HEK293 (cell line): ENCODE data around the gene C1QL4.

Experiments
- GLIS1 ChIP-seq: fragments of 450-650 bp; formaldehyde crosslinking; IDR thresholded peaks from 2 replicates; pipeline ENCODE4 v1.5.1; 2016; ENCODE audit warnings: missing biosample characterization, missing genetic modification characterization
- HIC1 ChIP-seq: fragments of 450-650 bp; formaldehyde crosslinking; IDR thresholded peaks from 2 replicates; pipeline ENCODE4 v1.5.1; 2016; ENCODE audit warnings: missing biosample characterization, missing genetic modification characterization
- KLF10 ChIP-seq: fragments of 450-650 bp; IDR thresholded peaks from 2 replicates; pipeline ENCODE4 v1.5.1; 2018; ENCODE audit warnings: missing biosample characterization, mild to moderate bottlenecking, missing genetic modification characterization
- KLF16 ChIP-seq: fragments of 450-650 bp; formaldehyde crosslinking; IDR thresholded peaks from 2 replicates; pipeline ENCODE4 v1.5.1; 2017; ENCODE audit warnings: missing biosample characterization, missing genetic modification characterization
- KLF7 ChIP-seq: fragments of 450-650 bp; formaldehyde crosslinking; IDR thresholded peaks from 2 replicates; pipeline ENCODE4 v1.5.1; 2016; ENCODE audit warnings: missing biosample characterization, missing genetic modification characterization, borderline replicate concordance
- MZF1 ChIP-seq: fragments of 450-650 bp; formaldehyde crosslinking; IDR thresholded peaks from 2 replicates; pipeline ENCODE4 v1.5.1; 2017; ENCODE audit warnings: missing biosample characterization, missing genetic modification characterization, borderline replicate concordance
- PBX3 ChIP-seq: sonication (generic); formaldehyde crosslinking; IDR thresholded peaks from 2 replicates; pipeline ENCODE4 v1.8.1; 2022; ENCODE audit warnings: mild to moderate bottlenecking, moderate library complexity, missing genetic modification reagents
- RBAK ChIP-seq: fragments of 450-650 bp; formaldehyde crosslinking; IDR thresholded peaks from 2 replicates; pipeline ENCODE4 v1.5.1; 2016; ENCODE audit warnings: missing biosample characterization, missing genetic modification characterization
- TRIM28 ChIP-seq: IDR thresholded peaks from 2 replicates; pipeline ENCODE4 v1.6.1; 2011; ENCODE audit warnings: low read length, control low read depth, borderline replicate concordance
- ZBTB11 ChIP-seq: fragments of 450-650 bp; formaldehyde crosslinking; conservative IDR thresholded peaks from 2 replicates; pipeline ENCODE4 v1.5.1; 2016; ENCODE audit warnings: low read depth, missing biosample characterization, missing genetic modification characterization
- ZBTB20 ChIP-seq: fragments of 450-650 bp; formaldehyde crosslinking; IDR thresholded peaks from 2 replicates; pipeline ENCODE4 v1.5.1; 2016; ENCODE audit warnings: missing biosample characterization, missing genetic modification characterization
- ZBTB21 ChIP-seq: fragments of 450-650 bp; formaldehyde crosslinking; IDR thresholded peaks from 2 replicates; pipeline ENCODE4 v1.5.1; 2017; ENCODE audit warnings: missing biosample characterization, missing genetic modification characterization
- ZBTB6 ChIP-seq: fragments of 450-650 bp; formaldehyde crosslinking; IDR thresholded peaks from 2 replicates; pipeline ENCODE4 v1.5.1; 2017; ENCODE audit warnings: missing biosample characterization, missing genetic modification characterization
- ZNF121 ChIP-seq: fragments of 450-650 bp; formaldehyde crosslinking; IDR thresholded peaks from 2 replicates; pipeline ENCODE4 v1.5.1; 2016; ENCODE audit warnings: missing biosample characterization, missing genetic modification characterization
- ZNF138 ChIP-seq: fragments of 450-650 bp; formaldehyde crosslinking; IDR thresholded peaks from 2 replicates; pipeline ENCODE4 v1.5.1; 2016; ENCODE audit warnings: missing biosample characterization, missing genetic modification characterization, borderline replicate concordance
- ZNF155 ChIP-seq: fragments of 450-650 bp; formaldehyde crosslinking; IDR thresholded peaks from 2 replicates; pipeline ENCODE4 v1.5.1; 2016; ENCODE audit warnings: missing biosample characterization, missing genetic modification characterization
- ZNF211 ChIP-seq: fragments of 450-650 bp; formaldehyde crosslinking; IDR thresholded peaks from 2 replicates; pipeline ENCODE4 v1.5.1; 2016; ENCODE audit warnings: low read depth, missing biosample characterization, missing genetic modification characterization
- ZNF26 ChIP-seq: fragments of 450-650 bp; formaldehyde crosslinking; IDR thresholded peaks from 2 replicates; pipeline ENCODE4 v1.5.1; 2016; ENCODE audit warnings: missing biosample characterization, missing genetic modification characterization
- ZNF266 ChIP-seq: fragments of 450-650 bp; formaldehyde crosslinking; IDR thresholded peaks from 2 replicates; pipeline ENCODE4 v1.5.1; 2016; ENCODE audit warnings: missing biosample characterization, missing genetic modification characterization, low read depth
- ZNF324 ChIP-seq: fragments of 450-650 bp; formaldehyde crosslinking; IDR thresholded peaks from 2 replicates; pipeline ENCODE4 v1.5.1; 2016; ENCODE audit warnings: missing biosample characterization, missing genetic modification characterization
- ZNF391 ChIP-seq: fragments of 450-650 bp; formaldehyde crosslinking; IDR thresholded peaks from 2 replicates; pipeline ENCODE4 v1.5.1; 2016; ENCODE audit warnings: low read depth, missing biosample characterization, missing genetic modification characterization, borderline replicate concordance
- ZNF423 ChIP-seq: fragments of 450-650 bp; formaldehyde crosslinking; IDR thresholded peaks from 2 replicates; pipeline ENCODE4 v1.5.1; 2016; ENCODE audit warnings: missing biosample characterization, missing genetic modification characterization
- ZNF514 ChIP-seq: fragments of 450-650 bp; formaldehyde crosslinking; IDR thresholded peaks from 2 replicates; pipeline ENCODE4 v1.5.1; 2016; ENCODE audit warnings: missing biosample characterization, missing genetic modification characterization
- ZNF529 ChIP-seq: fragments of 450-650 bp; formaldehyde crosslinking; IDR thresholded peaks from 2 replicates; pipeline ENCODE4 v1.5.1; 2017; ENCODE audit warnings: missing genetic modification characterization, missing biosample characterization; ENCODE audit not compliant: insufficient replicate concordance
- ZNF561 ChIP-seq: fragments of 450-650 bp; IDR thresholded peaks from 2 replicates; pipeline ENCODE4 v1.5.1; 2018; ENCODE audit warnings: missing biosample characterization, missing genetic modification characterization, borderline replicate concordance
- ZNF585B ChIP-seq: fragments of 450-650 bp; formaldehyde crosslinking; IDR thresholded peaks from 2 replicates; pipeline ENCODE4 v1.5.1; 2016; ENCODE audit warnings: missing biosample characterization, missing genetic modification characterization
- ZSCAN18 ChIP-seq: fragments of 450-650 bp; formaldehyde crosslinking; IDR thresholded peaks from 2 replicates; pipeline ENCODE4 v1.5.1; 2016; ENCODE audit warnings: missing biosample characterization, missing genetic modification characterization

Gene C1QL4

GRCh38 chr12:49346659-49347310, 9.8 kb upstream of the C1QL4 start, which contains the start of gene DNAJC22 (continued):
- 0 out of 2 replicates have a peak, but pooled peaks have one; percentile 32 for TF ChIP-seq HIC1
- 0 out of 2 replicates have a peak, but pooled peaks have one; percentile 9 for TF ChIP-seq TRIM28
- no peak for TF ChIP-seq PBX3 (CRISPR knock-in tag)
- no peak for TF ChIP-seq ZNF391 (tag by site-specific recombination)
- TF ChIP-seq MZF1, result no peak
- TF ChIP-seq ZBTB11 (tag by site-specific recombination), result no peak
- TF ChIP-seq ZNF324 (tag by site-specific recombination), result 0 out of 2 replicates have a peak, but pooled peaks have one; percentile 10
- no peak for TF ChIP-seq ZNF266 (tag by site-specific recombination)
- TF ChIP-seq KLF7 (tag by site-specific recombination), result no peak
- TF ChIP-seq KLF10 (tag by site-specific recombination), result 0 out of 2 replicates have a peak, but pooled peaks have one; percentile 9
- peak; percentile 96 for TF ChIP-seq ZNF121 (tag by site-specific recombination)
- TF ChIP-seq ZNF423, result 0 out of 2 replicates have a peak, but pooled peaks have one; percentile 6
- no peak for TF ChIP-seq ZNF155 (tag by site-specific recombination)
- no peak for TF ChIP-seq ZNF211
- no peak for TF ChIP-seq ZSCAN18 (tag by site-specific recombination)
- TF ChIP-seq ZNF514 (tag by site-specific recombination), result no peak
- no peak for TF ChIP-seq ZBTB21 (tag by site-specific recombination)
- TF ChIP-seq ZNF529, result no peak
- TF ChIP-seq GLIS1 (tag by site-specific recombination), result peak; percentile 88
- no peak for TF ChIP-seq ZNF26 (tag by site-specific recombination)
- no peak for TF ChIP-seq RBAK (tag by site-specific recombination)
- TF ChIP-seq KLF16, result no peak
- no peak for TF ChIP-seq ZNF585B (tag by site-specific recombination)
- TF ChIP-seq ZBTB6 (tag by site-specific recombination), result 0 out of 2 replicates have a peak, but pooled peaks have one; percentile 4
- no peak for TF ChIP-seq ZNF561 (tag by site-specific recombination)
- TF ChIP-seq ZBTB20, result peak; percentile 95
- no peak for TF ChIP-seq ZNF138 (tag by site-specific recombination)
